Neutrophil (primary cell): ENCODE results near the gene TXN.
"Not testable (repeated sequence)": the region's sequence is repeated elsewhere in the genome, so short reads cannot be mapped to it uniquely, and the experiment has no call there.

Experiments
- H3K27ac ChIP-seq: fragments of 200-600 bp; sonication (generic); 2 replicates; pipeline ENCODE4 v1.5.1; 2016; ENCODE audit warnings: mild to moderate bottlenecking, moderate library complexity
- H3K27me3 ChIP-seq: fragments of 200-600 bp; sonication (generic); 2 replicates; pipeline ENCODE4 v1.6.0; 2016; ENCODE audit warnings: mild to moderate bottlenecking
- H3K36me3 ChIP-seq: fragments of 200-600 bp; sonication (generic); 2 replicates; pipeline ENCODE4 v1.5.1; 2017
- H3K4me1 ChIP-seq, 2 experiments: fragments of 200-600 bp in 1 of 2; sonication (generic) in 1 of 2; 1 replicate in 1 of 2; 2 replicates in 1 of 2; pipeline versions ENCODE4 v1.5.1 to v1.6.1; 2013 to 2016; ENCODE audit warnings: low read depth in 1 of 2, low read length in 1 of 2, mild to moderate bottlenecking in 1 of 2, moderate library complexity in 1 of 2; ENCODE audit not compliant: control insufficient read depth in 1 of 2, insufficient read depth in 1 of 2
- H3K4me3 ChIP-seq, 2 experiments: fragments of 200-600 bp in 1 of 2; sonication (generic) in 1 of 2; 1 replicate in 1 of 2; 2 replicates in 1 of 2; pipeline ENCODE4 v1.5.1; 2013 to 2016; ENCODE audit warnings: low read depth in 1 of 2, low read length in 1 of 2, mild to moderate bottlenecking in 1 of 2, moderate library complexity in 1 of 2
- H3K9me3 ChIP-seq: fragments of 200-600 bp; sonication (generic); 2 replicates; pipeline ENCODE4 v1.5.1; 2016
- CTCF ChIP-seq: fragments of 200-600 bp; sonication (generic); IDR thresholded peaks from 2 replicates; pipeline ENCODE4 v1.5.1; 2016; ENCODE audit warnings: antibody characterized with exemption

Gene TXN

GRCh38 chr9:110207071-110207641 lies 49.2 kb downstream of the TXN start:
- no peaks in the 10 kb centered on the region for H3K36me3 ChIP-seq
- no peak overlapping the region for H3K4me3 ChIP-seq
- no peaks in the 10 kb centered on the region for H3K9me3 ChIP-seq
- H3K27me3 ChIP-seq = no peaks in the 10 kb centered on the region
- no peaks in the 10 kb centered on the region for H3K4me1 ChIP-seq
- TF ChIP-seq CTCF = no peak
- no peak overlapping the region for H3K27ac ChIP-seq

GRCh38 chr9:110206389-110206788 lies 49.9 kb downstream of the TXN start:
- Histone ChIP-seq H3K27me3 (no peaks in the 10 kb centered on the region), H3K4me1 (no peaks in the 10 kb centered on the region), H3K36me3 (no peaks in the 10 kb centered on the region), H3K27ac (no peak overlapping the region), H3K9me3 (no peaks in the 10 kb centered on the region), H3K4me3 (no peak overlapping the region)
- no peak for TF ChIP-seq CTCF

- not testable (repeated sequence) for H3K27ac ChIP-seq, H3K27me3 ChIP-seq, H3K4me3 ChIP-seq, H3K9me3 ChIP-seq, H3K4me1 ChIP-seq, H3K36me3 ChIP-seq
Measured at GRCh38 chr9:110205612-110206011, 50.7 kb downstream of the TXN start.

- no peak for TF ChIP-seq CTCF
- Histone ChIP-seq H3K36me3 (no peaks in the 10 kb centered on the region), H3K4me3 (no peak overlapping the region), H3K27ac (no peak overlapping the region), H3K9me3 (no peaks in the 10 kb centered on the region), H3K4me1 (no peaks in the 10 kb centered on the region), H3K27me3 (no peaks in the 10 kb centered on the region)
Measured at GRCh38 chr9:110202232-110202631, 54.1 kb downstream of the TXN start.

GRCh38 chr9:110199643-110200042 lies 56.7 kb downstream of the TXN start:
- no peak for TF ChIP-seq CTCF
- Histone ChIP-seq H3K4me1 (no peaks in the 10 kb centered on the region), H3K27me3 (no peaks in the 10 kb centered on the region), H3K27ac (no peak overlapping the region), H3K36me3 (no peaks in the 10 kb centered on the region), H3K9me3 (no peaks in the 10 kb centered on the region), H3K4me3 (no peak overlapping the region)

- no peaks in the 10 kb centered on the region for H3K4me1 ChIP-seq
- no peak overlapping the region for H3K27ac ChIP-seq
- H3K36me3 ChIP-seq = no peaks in the 10 kb centered on the region
- TF ChIP-seq CTCF = no peak
- H3K9me3 ChIP-seq = no peaks in the 10 kb centered on the region
- no peak overlapping the region for H3K4me3 ChIP-seq
- H3K27me3 ChIP-seq = peaks cover 3% of the 10 kb centered on the region
Measured at GRCh38 chr9:110198357-110198756, 58.0 kb downstream of the TXN start.
